Caco-2 (cell line): ENCODE data around the gene MYORG. TPM values are rescaled to one million over a fixed set of nuclear protein-coding genes. Genes with fewer than 3 reads are reported as not detected.
"Not testable (repeated sequence)": the region's sequence is repeated elsewhere in the genome, so short reads cannot be mapped to it uniquely, and the experiment has no call there.

Experiments
- BruUV-seq: library from RNA; stranded (reverse); fragments of 400-500 nt; replicated peaks from 2 replicates; lab custom pipeline; 2021; lab: Mats Ljungman, UMichigan
- CTCF ChIA-PET: fragments of 300-600 bp; sonication (Branson Sonifier 250); formaldehyde crosslinking; loops from one replicate; lab custom pipeline; 2022; ENCODE audit warnings: antibody characterized with exemption; lab: Charles Lee
- POLR2A ChIA-PET: fragments of 300-600 bp; sonication (Branson Sonifier 250); formaldehyde crosslinking; loops from one replicate; lab custom pipeline; 2022; ENCODE audit warnings: antibody characterized with exemption; lab: Charles Lee
- DNase-seq, 2 experiments: peaks; one replicate each; pipeline versions ENCODE4 v3.0.0 to v3.0.0-alpha.2; 2020 to 2022
- H3K27me3 ChIP-seq: replicated peaks from 2 replicates; pipeline ENCODE4 v1.6.0; 2011; ENCODE audit warnings: low read length; ENCODE audit not compliant: control insufficient read depth, insufficient read depth
- H3K36me3 ChIP-seq: 2 replicates; pipeline ENCODE4 v1.5.1; 2011; ENCODE audit warnings: low read length; ENCODE audit not compliant: control insufficient read depth, insufficient read depth
- H3K4me1 ChIP-seq: fragments of 250-450 bp; sonication (Bioruptor Pico); 2 replicates; pipeline ENCODE4 v1.5.1; 2020; ENCODE audit warnings: mild to moderate bottlenecking
- H3K4me3 ChIP-seq: 2 replicates; pipeline ENCODE4 v1.5.1; 2011; ENCODE audit warnings: low read depth, mild to moderate bottlenecking, control low read depth, low read length
- H3K9me3 ChIP-seq: fragments of 250-450 bp; sonication (Bioruptor Pico); 2 replicates; pipeline ENCODE4 v1.5.1; 2020; ENCODE audit warnings: mild to moderate bottlenecking, moderate library complexity
- H3K27ac Mint-ChIP-seq: one replicate; pipeline ENCODE4 v1.8.0; 2022; ENCODE audit warnings: mixed read lengths; ENCODE audit not compliant: unreplicated experiment
- H3K27me3 Mint-ChIP-seq: one replicate; pipeline ENCODE4 v1.8.0; 2022; ENCODE audit warnings: mixed read lengths; ENCODE audit not compliant: insufficient read depth, unreplicated experiment
- H3K36me3 Mint-ChIP-seq: one replicate; pipeline ENCODE4 v1.8.0; 2022; ENCODE audit warnings: mild to moderate bottlenecking, mixed read lengths; ENCODE audit not compliant: insufficient read depth, unreplicated experiment
- H3K4me1 Mint-ChIP-seq: one replicate; pipeline ENCODE4 v1.8.0; 2022; ENCODE audit warnings: low read depth, mixed read lengths; ENCODE audit not compliant: unreplicated experiment
- H3K4me3 Mint-ChIP-seq: one replicate; pipeline ENCODE4 v1.8.0; 2022; ENCODE audit warnings: mild to moderate bottlenecking, moderate library complexity, mixed read lengths; ENCODE audit not compliant: unreplicated experiment
- H3K9me3 Mint-ChIP-seq: one replicate; pipeline ENCODE4 v1.8.0; 2022; ENCODE audit warnings: mixed read lengths; ENCODE audit not compliant: unreplicated experiment
- CTCF ChIP-seq, 2 experiments: fragments of 200-600 bp in 1 of 2; IDR thresholded peaks; 1 replicate in 1 of 2; 2 replicates in 1 of 2; pipeline versions ENCODE4 v1.5.1 to v1.8.0; 2011 to 2022; ENCODE audit warnings: antibody characterized with exemption in 1 of 2, control low read depth in 1 of 2, inconsistent platforms in 1 of 2, low read depth in 1 of 2, low read length in 1 of 2, mild to moderate bottlenecking in 1 of 2, moderate library complexity in 1 of 2; ENCODE audit not compliant: insufficient read depth in 1 of 2, severe bottlenecking in 1 of 2, unreplicated experiment in 1 of 2
- intact Hi-C: fragments of 100-400 bp; cut with micrococcal nuclease; formaldehyde crosslinking; loops from one replicate; pipeline ENCODE4 v1.10.0; 2022; ENCODE audit not compliant: unreplicated experiment
- total RNA-seq: library from RNA; stranded (reverse); gene quantifications from 2 replicates; pipeline ENCODE4 v1.2.3, GENCODE V29; 2022

MYORG gene
- total RNA-seq, 1 experiment from 2014 or later = 37.3 TPM

GRCh38 chr9:34363619-34364351, 12.9 kb downstream of the MYORG start:
- H3K36me3 ChIP-seq = no peaks in the 10 kb centered on the region
- Mint-ChIP-seq H3K27ac (no peak overlapping the region), H3K36me3 (peaks cover 17% of the 10 kb centered on the region), H3K4me1 (no peaks in the 10 kb centered on the region), H3K9me3 (peaks cover 5% of the 10 kb centered on the region), H3K27me3 (no peaks in the 10 kb centered on the region), H3K4me3 (no peak overlapping the region)
- no peak overlapping the region for H3K4me3 ChIP-seq
- TF ChIP-seq CTCF (IDR thresholded peaks at IDR 0.05; ENCODE audit: insufficient read depth in 1 of 2, low read depth in 1 of 2, low read length in 1 of 2, severe bottlenecking in 1 of 2, unreplicated experiment in 1 of 2) = no peak
- intact Hi-C loops = no loop called here
- peaks cover 9% of the 10 kb centered on the region; the same call in 1 of the 2 replicates for H3K9me3 ChIP-seq
- CTCF ChIA-PET = interaction anchor here (1.3 kb wide), 1 partner anchor 240 kb away, joined by 3 read pairs; no protein-coding TSS in a partner anchor
- DNase-seq = no peak
- POLR2A ChIA-PET = interaction anchor here (0.8 kb wide), 1 partner anchor 11 kb away, joined by 3 read pairs; no protein-coding TSS in a partner anchor
- no TSS peak for BruUV-seq
- no peaks in the 10 kb centered on the region for H3K4me1 ChIP-seq
- H3K27me3 ChIP-seq = no peaks in the 10 kb centered on the region

- intact Hi-C loops = no loop called here
- DNase-seq = peak in 1 of 2 experiments; percentile 13
- H3K9me3 ChIP-seq = peaks cover 5% of the 10 kb centered on the region; the same call in 1 of the 2 replicates
- H3K4me1 ChIP-seq = no peaks in the 10 kb centered on the region
- H3K4me3 ChIP-seq = no peak overlapping the region
- H3K27me3 Mint-ChIP-seq = no peaks in the 10 kb centered on the region
- no peaks in the 10 kb centered on the region for H3K36me3 ChIP-seq
- TF ChIP-seq CTCF (IDR thresholded peaks at IDR 0.05; ENCODE audit: insufficient read depth in 1 of 2, low read depth in 1 of 2, low read length in 1 of 2, severe bottlenecking in 1 of 2, unreplicated experiment in 1 of 2) = no peak
- CTCF ChIA-PET = no interaction called here
- BruUV-seq = no TSS peak
- H3K4me1 Mint-ChIP-seq = no peaks in the 10 kb centered on the region
- H3K27me3 ChIP-seq = no peaks in the 10 kb centered on the region
- H3K27ac Mint-ChIP-seq = no peak overlapping the region
- H3K9me3 Mint-ChIP-seq = peaks cover 10% of the 10 kb centered on the region
- POLR2A ChIA-PET = no interaction called here
- no peak overlapping the region for H3K4me3 Mint-ChIP-seq
- peaks cover 6% of the 10 kb centered on the region for H3K36me3 Mint-ChIP-seq
These were observed 14.0 kb downstream of the MYORG start for GRCh38 chr9:34362614-34363214.

DNA sequence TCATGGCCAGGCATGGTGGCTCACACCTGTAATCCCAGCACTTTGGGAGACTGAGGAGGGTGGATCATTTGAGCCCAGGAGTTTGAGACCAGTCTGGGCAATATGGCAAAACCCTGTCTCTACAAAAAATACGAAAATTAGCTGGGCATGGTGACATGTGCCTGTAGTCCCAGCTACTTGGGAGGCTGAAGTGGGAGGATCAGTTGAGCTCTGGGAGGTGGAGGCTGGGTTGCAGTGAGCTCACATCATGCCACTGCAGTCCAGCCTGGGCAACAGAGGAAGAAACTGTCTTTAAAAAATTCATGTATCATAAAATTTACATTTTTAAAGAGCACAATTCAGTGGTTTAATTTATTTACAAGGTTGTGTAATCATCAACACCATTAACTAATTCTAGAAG, 23.7 kb downstream of the MYORG start:
- H3K27me3 ChIP-seq, H3K27me3 Mint-ChIP-seq, BruUV-seq, H3K4me1 Mint-ChIP-seq, H3K36me3 ChIP-seq, H3K36me3 Mint-ChIP-seq, H3K4me3 ChIP-seq, H3K9me3 ChIP-seq, DNase-seq, H3K27ac Mint-ChIP-seq: not testable (repeated sequence)
- Mint-ChIP-seq H3K9me3 (peaks cover 15% of the 10 kb centered on the region), H3K4me3 (peak overlapping the region; percentile 14)
- intact Hi-C loops = loop anchor here (1.0 kb wide), 2 partner anchors 21 to 22 kb away; no protein-coding TSS in a partner anchor
- peaks cover 11% of the 10 kb centered on the region; the same call in 1 of the 2 replicates for H3K4me1 ChIP-seq
- ChIA-PET POLR2A (interaction anchor here (1.1 kb wide), 1 partner anchor 24 kb away, joined by 8 read pairs; the partner anchor contains the start of gene MYORG), CTCF (interaction anchor here (0.7 to 1.0 kb wide), 2 partner anchors 22 to 51 kb away, joined by 4 read pairs; no protein-coding TSS in a partner anchor)

GRCh38 chr9:34352122-34352652, 24.5 kb downstream of the MYORG start:
- CTCF ChIA-PET = interaction anchor here (0.6 to 1.0 kb wide), 9 partner anchors 14 to 132 kb away, joined by 3 to 11 read pairs (median 4); no protein-coding TSS in a partner anchor
- not testable (repeated sequence) for H3K9me3 ChIP-seq, H3K27me3 Mint-ChIP-seq, H3K36me3 Mint-ChIP-seq, H3K27me3 ChIP-seq, H3K36me3 ChIP-seq, H3K27ac Mint-ChIP-seq, H3K9me3 Mint-ChIP-seq, BruUV-seq, H3K4me3 ChIP-seq
- peak; percentile 32 to 46 for DNase-seq
- Mint-ChIP-seq H3K4me3 (peak overlapping the region; percentile 14), H3K4me1 (peaks cover 12% of the 10 kb centered on the region)
- POLR2A ChIA-PET = interaction anchor here (0.6 to 1.1 kb wide), 4 partner anchors 22 to 268 kb away, joined by 3 to 8 read pairs (median 4); partner anchors contain the start of gene MYORG
- intact Hi-C loops = loop anchor here (1.0 kb wide), 2 partner anchors 20 to 23 kb away; no protein-coding TSS in a partner anchor
- peaks cover 11% of the 10 kb centered on the region; the same call in 1 of the 2 replicates for H3K4me1 ChIP-seq
